Smooth muscle cell (in vitro differentiated cells): ENCODE results near the gene ZNF341. TPM values are rescaled to one million over a fixed set of nuclear protein-coding genes. Genes with fewer than 3 reads are reported as not detected.

Experiments
- DNase-seq: peaks from one replicate; lab custom pipeline; 2025; ENCODE audit not compliant: unreplicated experiment; lab: John Stamatoyannopoulos, UW
- H2AFZ ChIP-seq: fragments of 200-600 bp; sonication (generic); 2 replicates; pipeline ENCODE4 v1.6.0; 2016; ENCODE audit warnings: antibody characterized with exemption, low read depth, mild to moderate bottlenecking
- H3F3A ChIP-seq: fragments of 200-600 bp; sonication (generic); 2 replicates; pipeline ENCODE4 v1.6.0; 2017; ENCODE audit warnings: antibody characterized with exemption, low read depth
- H3K27ac ChIP-seq: fragments of 200-600 bp; sonication (generic); 2 replicates; pipeline ENCODE4 v1.5.1; 2016; ENCODE audit warnings: low read depth, mild to moderate bottlenecking
- H3K27me3 ChIP-seq: fragments of 200-600 bp; sonication (generic); 2 replicates; pipeline ENCODE4 v1.6.1; 2016; ENCODE audit warnings: low read depth, mild to moderate bottlenecking
- H3K36me3 ChIP-seq: fragments of 200-600 bp; sonication (generic); 2 replicates; pipeline ENCODE4 v1.5.1; 2016; ENCODE audit warnings: low read depth
- H3K4me1 ChIP-seq: fragments of 200-600 bp; sonication (generic); 2 replicates; pipeline ENCODE4 v1.5.1; 2016; ENCODE audit warnings: low read depth
- H3K4me2 ChIP-seq: fragments of 200-600 bp; sonication (generic); 2 replicates; pipeline ENCODE4 v1.6.0; 2016; ENCODE audit warnings: mild to moderate bottlenecking
- H3K4me3 ChIP-seq: fragments of 200-600 bp; sonication (generic); 2 replicates; pipeline ENCODE4 v1.5.1; 2016; ENCODE audit warnings: mild to moderate bottlenecking
- H3K79me2 ChIP-seq: fragments of 200-600 bp; sonication (generic); 2 replicates; pipeline ENCODE4 v1.6.0; 2016; ENCODE audit warnings: low read depth, mild to moderate bottlenecking
- H3K9ac ChIP-seq: fragments of 200-600 bp; sonication (generic); 2 replicates; pipeline ENCODE4 v1.6.0; 2016; ENCODE audit warnings: low read depth
- H3K9me3 ChIP-seq: fragments of 200-600 bp; sonication (generic); replicated peaks from 2 replicates; pipeline ENCODE4 v1.5.1; 2016; ENCODE audit warnings: low read depth
- H4K20me1 ChIP-seq: fragments of 200-600 bp; sonication (generic); 2 replicates; pipeline ENCODE4 v1.6.0; 2016; ENCODE audit warnings: low read depth
- WGBS: methylation state at CpG from one replicate; pipeline ENCODE4 v1.1.7; 2016; ENCODE audit warnings: low lambda C conversion rate; 5-methylcytosine and 5-hydroxymethylcytosine counted together
- polyA plus RNA-seq: library from polyadenylated mRNA; unstranded; fragments of >200 nt; fragmentation: Nextera tagmentation; extraction: Ambion mirVana; gene quantifications from 2 replicates; pipeline ENCODE4 v1.2.1, GENCODE V29; 2016
- total RNA-seq: library from RNA; depleted of rRNA; stranded (reverse); fragments of >200 nt; gene quantifications from 2 replicates; pipeline ENCODE4 v1.2.3, GENCODE V29; 2014
- TF ChIP-seq, protein P1 (sequence below): fragments of 200-600 bp; sonication (generic); IDR thresholded peaks from 2 replicates; pipeline ENCODE4 v1.5.1; 2017; ENCODE audit warnings: borderline replicate concordance, mild to moderate bottlenecking, antibody characterized with exemption; ENCODE audit not compliant: insufficient read depth, poor library complexity, severe bottlenecking

Gene ZNF341
- total and polyA plus RNA-seq, 2 experiments from 2014 or later, result 1.2 to 2.0 TPM

DNA sequence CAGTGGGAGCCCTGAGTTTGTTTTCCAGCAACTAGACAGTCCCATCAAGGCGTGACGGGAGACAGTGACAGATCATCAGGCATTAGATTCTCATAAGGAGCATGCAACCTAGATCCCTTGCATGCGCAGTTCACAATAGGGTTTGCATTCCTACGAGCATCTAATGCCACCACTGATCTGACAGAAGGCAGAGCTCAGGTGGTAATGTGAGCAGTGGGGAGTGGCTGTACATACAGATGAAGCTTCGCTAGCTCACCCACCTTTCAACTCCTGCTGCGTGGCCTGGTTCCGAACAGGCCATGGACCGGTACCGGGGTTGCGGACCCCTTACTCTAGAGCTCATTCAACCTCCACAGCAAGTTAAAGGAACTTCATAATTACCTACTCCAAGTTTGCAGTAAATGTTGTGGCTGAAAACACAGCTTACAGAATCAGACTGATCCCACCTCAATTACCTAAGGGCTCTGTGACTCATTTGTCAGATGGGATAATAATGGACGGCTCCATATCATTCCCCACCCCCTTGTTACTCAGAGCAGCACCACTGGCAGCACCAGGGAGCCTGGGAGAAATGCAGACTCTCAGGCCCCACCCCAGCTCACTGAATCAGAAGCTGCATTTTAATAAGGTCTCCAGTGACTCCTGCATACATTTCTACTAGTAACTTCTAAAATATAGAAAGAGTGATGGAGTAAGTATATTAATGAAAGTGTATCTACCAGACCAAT, 27.4 kb upstream of the ZNF341 start:
- Histone ChIP-seq H3K9ac (no peak overlapping the region), H3K4me2 (no peak overlapping the region), H3F3A (no peaks in the 10 kb centered on the region), H4K20me1 (no peaks in the 10 kb centered on the region), H3K79me2 (no peaks in the 10 kb centered on the region), H3K36me3 (no peaks in the 10 kb centered on the region), H3K4me3 (no peak overlapping the region), H3K27me3 (no peaks in the 10 kb centered on the region), H3K9me3 (no peaks in the 10 kb centered on the region), H3K27ac (no peak overlapping the region), H2AFZ (no peak overlapping the region), H3K4me1 (no peaks in the 10 kb centered on the region)
- TF ChIP-seq, protein P1, sequence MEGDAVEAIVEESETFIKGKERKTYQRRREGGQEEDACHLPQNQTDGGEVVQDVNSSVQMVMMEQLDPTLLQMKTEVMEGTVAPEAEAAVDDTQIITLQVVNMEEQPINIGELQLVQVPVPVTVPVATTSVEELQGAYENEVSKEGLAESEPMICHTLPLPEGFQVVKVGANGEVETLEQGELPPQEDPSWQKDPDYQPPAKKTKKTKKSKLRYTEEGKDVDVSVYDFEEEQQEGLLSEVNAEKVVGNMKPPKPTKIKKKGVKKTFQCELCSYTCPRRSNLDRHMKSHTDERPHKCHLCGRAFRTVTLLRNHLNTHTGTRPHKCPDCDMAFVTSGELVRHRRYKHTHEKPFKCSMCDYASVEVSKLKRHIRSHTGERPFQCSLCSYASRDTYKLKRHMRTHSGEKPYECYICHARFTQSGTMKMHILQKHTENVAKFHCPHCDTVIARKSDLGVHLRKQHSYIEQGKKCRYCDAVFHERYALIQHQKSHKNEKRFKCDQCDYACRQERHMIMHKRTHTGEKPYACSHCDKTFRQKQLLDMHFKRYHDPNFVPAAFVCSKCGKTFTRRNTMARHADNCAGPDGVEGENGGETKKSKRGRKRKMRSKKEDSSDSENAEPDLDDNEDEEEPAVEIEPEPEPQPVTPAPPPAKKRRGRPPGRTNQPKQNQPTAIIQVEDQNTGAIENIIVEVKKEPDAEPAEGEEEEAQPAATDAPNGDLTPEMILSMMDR, result no peak
- DNase-seq, result no peak
- 90% methylated on average over 11 of the region's 11 CpGs for WGBS

DNA sequence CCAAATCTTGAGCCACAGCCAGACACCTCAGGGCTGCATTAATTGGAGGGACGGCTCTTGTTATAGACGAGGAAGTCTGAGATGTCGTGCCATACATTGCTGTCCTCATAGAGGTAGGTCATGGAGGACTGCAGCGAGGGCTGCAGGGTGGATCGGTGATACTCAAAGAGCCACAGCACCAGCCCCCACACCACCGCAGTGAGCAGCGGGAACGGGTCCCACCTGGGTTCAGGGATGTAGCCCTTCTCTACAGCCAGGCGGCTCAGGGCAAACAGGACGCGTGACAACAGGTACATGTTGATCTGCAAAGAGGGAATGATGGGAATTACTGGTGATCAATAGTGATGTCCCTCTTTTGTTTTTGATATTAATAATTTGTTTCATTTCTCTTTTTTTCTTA, 24.1 kb upstream of the ZNF341 start:
- Histone ChIP-seq H2AFZ (no peak overlapping the region), H3K4me3 (no peak overlapping the region), H3K27ac (no peak overlapping the region), H3K9me3 (no peaks in the 10 kb centered on the region), H3F3A (no peaks in the 10 kb centered on the region), H3K79me2 (no peaks in the 10 kb centered on the region), H3K9ac (no peak overlapping the region), H3K4me1 (no peaks in the 10 kb centered on the region), H3K36me3 (no peaks in the 10 kb centered on the region), H3K4me2 (no peak overlapping the region), H3K27me3 (no peaks in the 10 kb centered on the region), H4K20me1 (no peaks in the 10 kb centered on the region)
- WGBS, result 96% methylated on average over 11 of the region's 11 CpGs
- TF ChIP-seq, protein P1, result no peak
- DNase-seq, result no peak

DNA sequence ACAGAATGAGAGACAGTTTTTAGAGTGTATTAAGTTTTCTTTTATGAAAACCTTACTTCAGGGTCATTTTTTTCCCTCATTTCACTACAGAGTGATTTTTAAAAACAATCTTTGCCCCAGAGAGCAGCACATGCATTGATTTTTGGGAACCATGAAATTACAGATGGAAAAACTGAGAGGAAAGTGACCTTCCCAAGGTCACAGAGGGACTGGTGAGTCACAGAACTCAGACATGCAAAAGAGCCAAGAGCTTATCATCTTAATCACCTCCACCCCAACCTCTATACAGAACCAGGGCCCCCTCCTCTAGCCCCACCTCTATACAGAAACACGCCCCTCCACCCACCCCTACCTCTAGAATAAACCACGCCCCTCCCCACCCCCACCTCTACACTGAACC, 22.4 kb upstream of the ZNF341 start:
- Histone ChIP-seq H3K4me3 (no peak overlapping the region), H3K27ac (no peak overlapping the region), H3K27me3 (no peaks in the 10 kb centered on the region), H3K4me1 (no peaks in the 10 kb centered on the region), H3K9ac (no peak overlapping the region), H3K9me3 (no peaks in the 10 kb centered on the region), H4K20me1 (no peaks in the 10 kb centered on the region), H3K79me2 (no peaks in the 10 kb centered on the region), H3F3A (no peaks in the 10 kb centered on the region), H2AFZ (no peak overlapping the region), H3K4me2 (no peak overlapping the region), H3K36me3 (no peaks in the 10 kb centered on the region)
- no CpG with 5 or more reads among the region's 2 CpGs for WGBS
- no peak for DNase-seq
- TF ChIP-seq, protein P1, result no peak
